ENCODE results near the gene GPR176.

DNA sequence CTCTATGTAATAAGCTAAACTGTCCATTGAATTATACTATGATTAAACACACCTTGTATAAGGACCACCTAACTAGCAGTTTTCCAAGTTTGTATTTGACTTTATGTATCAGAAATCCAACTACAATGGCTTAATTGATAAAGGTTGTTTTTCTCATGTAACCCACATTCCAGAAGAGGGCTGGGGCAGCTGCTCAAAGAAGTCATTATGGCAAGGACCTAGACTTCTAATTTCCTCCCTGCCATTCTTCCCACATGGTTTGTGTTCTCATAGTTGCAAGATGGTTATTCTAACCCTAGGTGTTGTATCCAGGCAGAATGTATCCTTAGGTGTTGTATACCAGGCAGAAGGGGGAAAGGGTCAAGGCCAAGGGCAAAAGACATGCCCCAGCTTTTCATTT lies 35.7 kb downstream of the GPR176 start:
- TF ChIP-seq, protein P1, sequence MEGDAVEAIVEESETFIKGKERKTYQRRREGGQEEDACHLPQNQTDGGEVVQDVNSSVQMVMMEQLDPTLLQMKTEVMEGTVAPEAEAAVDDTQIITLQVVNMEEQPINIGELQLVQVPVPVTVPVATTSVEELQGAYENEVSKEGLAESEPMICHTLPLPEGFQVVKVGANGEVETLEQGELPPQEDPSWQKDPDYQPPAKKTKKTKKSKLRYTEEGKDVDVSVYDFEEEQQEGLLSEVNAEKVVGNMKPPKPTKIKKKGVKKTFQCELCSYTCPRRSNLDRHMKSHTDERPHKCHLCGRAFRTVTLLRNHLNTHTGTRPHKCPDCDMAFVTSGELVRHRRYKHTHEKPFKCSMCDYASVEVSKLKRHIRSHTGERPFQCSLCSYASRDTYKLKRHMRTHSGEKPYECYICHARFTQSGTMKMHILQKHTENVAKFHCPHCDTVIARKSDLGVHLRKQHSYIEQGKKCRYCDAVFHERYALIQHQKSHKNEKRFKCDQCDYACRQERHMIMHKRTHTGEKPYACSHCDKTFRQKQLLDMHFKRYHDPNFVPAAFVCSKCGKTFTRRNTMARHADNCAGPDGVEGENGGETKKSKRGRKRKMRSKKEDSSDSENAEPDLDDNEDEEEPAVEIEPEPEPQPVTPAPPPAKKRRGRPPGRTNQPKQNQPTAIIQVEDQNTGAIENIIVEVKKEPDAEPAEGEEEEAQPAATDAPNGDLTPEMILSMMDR (conservative IDR thresholded peaks at IDR 0.05; ENCODE audit: low read length), result no peak
- no peak for TF ChIP-seq EZH2phosphoT487 (IDR thresholded peaks at IDR 0.05; ENCODE audit: borderline replicate concordance, low read depth, low read length)

All from OCI-LY7 (cell line).